Calu3 (cell line): ENCODE measurements around the gene TCF7L2. TPM values are rescaled to one million over a fixed set of nuclear protein-coding genes. Genes with fewer than 3 reads are reported as not detected.

Source experiments
- BruUV-seq: library from RNA; stranded (reverse); fragments of 400-500 nt; replicated peaks from 2 replicates; lab custom pipeline; 2021; lab: Mats Ljungman, UMichigan
- CTCF ChIA-PET: fragments of 300-600 bp; sonication (Branson Sonifier 250); formaldehyde crosslinking; loops from one replicate; lab custom pipeline; 2022; ENCODE audit warnings: antibody characterized with exemption; lab: Charles Lee
- DNase-seq: peaks from one replicate; pipeline ENCODE4 v3.0.0; 2022
- H3K27ac Mint-ChIP-seq: one replicate; pipeline ENCODE4 v1.8.0; 2022; ENCODE audit warnings: mixed read lengths; ENCODE audit not compliant: unreplicated experiment
- H3K27me3 Mint-ChIP-seq: one replicate; pipeline ENCODE4 v1.8.0; 2022; ENCODE audit warnings: mixed read lengths; ENCODE audit not compliant: unreplicated experiment
- H3K36me3 Mint-ChIP-seq: one replicate; pipeline ENCODE4 v1.8.0; 2022; ENCODE audit warnings: mild to moderate bottlenecking, moderate library complexity, mixed read lengths; ENCODE audit not compliant: insufficient read depth, unreplicated experiment
- H3K4me1 Mint-ChIP-seq: one replicate; pipeline ENCODE4 v1.8.0; 2022; ENCODE audit warnings: mild to moderate bottlenecking, low read depth, mixed read lengths; ENCODE audit not compliant: unreplicated experiment
- H3K4me3 Mint-ChIP-seq: one replicate; pipeline ENCODE4 v1.8.0; 2022; ENCODE audit warnings: mild to moderate bottlenecking, low read depth, moderate library complexity, mixed read lengths; ENCODE audit not compliant: unreplicated experiment
- H3K9me3 Mint-ChIP-seq: one replicate; pipeline ENCODE4 v1.8.0; 2022; ENCODE audit warnings: low read depth, mixed read lengths; ENCODE audit not compliant: unreplicated experiment
- CTCF ChIP-seq: fragments of 200-600 bp; IDR thresholded peaks from one replicate; pipeline ENCODE4 v1.8.0; 2022; ENCODE audit warnings: antibody characterized with exemption; ENCODE audit not compliant: unreplicated experiment
- intact Hi-C: fragments of 100-400 bp; cut with micrococcal nuclease; formaldehyde crosslinking; loops from one replicate; pipeline ENCODE4 v1.10.0; 2022; ENCODE audit not compliant: unreplicated experiment
- total RNA-seq: library from RNA; stranded (reverse); gene quantifications from 2 replicates; pipeline ENCODE4 v1.2.3, GENCODE V29; 2022

TCF7L2 gene
- total RNA-seq, 1 experiment from 2014 or later, result 36.6 TPM

GRCh38 chr10:113122947-113123346, 172.9 kb downstream of the TCF7L2 start:
- Mint-ChIP-seq H3K27ac (no peak overlapping the region), H3K4me1 (peaks cover 40% of the 10 kb centered on the region), H3K9me3 (no peaks in the 10 kb centered on the region), H3K4me3 (no peak overlapping the region), H3K36me3 (peaks cover 18% of the 10 kb centered on the region), H3K27me3 (no peaks in the 10 kb centered on the region)
- no peak for TF ChIP-seq CTCF
- no TSS peak for BruUV-seq
- no peak for DNase-seq
- CTCF ChIA-PET, result no interaction called here
- intact Hi-C loops, result loop anchor here (2.0 to 10.0 kb wide), 3 partner anchors 164 to 568 kb away; no protein-coding TSS in a partner anchor

GRCh38 chr10:113124724-113125123, 174.7 kb downstream of the TCF7L2 start:
- H3K4me1 Mint-ChIP-seq, result peaks cover 39% of the 10 kb centered on the region
- no peaks in the 10 kb centered on the region for H3K9me3 Mint-ChIP-seq
- intact Hi-C loops, result loop anchor here (10.0 kb wide), 2 partner anchors 400 to 570 kb away; no protein-coding TSS in a partner anchor
- TF ChIP-seq CTCF, result no peak
- CTCF ChIA-PET, result no interaction called here
- no TSS peak for BruUV-seq
- DNase-seq, result no peak
- no peaks in the 10 kb centered on the region for H3K27me3 Mint-ChIP-seq
- H3K4me3 Mint-ChIP-seq, result no peak overlapping the region
- H3K36me3 Mint-ChIP-seq, result peaks cover 18% of the 10 kb centered on the region
- H3K27ac Mint-ChIP-seq, result no peak overlapping the region

DNA sequence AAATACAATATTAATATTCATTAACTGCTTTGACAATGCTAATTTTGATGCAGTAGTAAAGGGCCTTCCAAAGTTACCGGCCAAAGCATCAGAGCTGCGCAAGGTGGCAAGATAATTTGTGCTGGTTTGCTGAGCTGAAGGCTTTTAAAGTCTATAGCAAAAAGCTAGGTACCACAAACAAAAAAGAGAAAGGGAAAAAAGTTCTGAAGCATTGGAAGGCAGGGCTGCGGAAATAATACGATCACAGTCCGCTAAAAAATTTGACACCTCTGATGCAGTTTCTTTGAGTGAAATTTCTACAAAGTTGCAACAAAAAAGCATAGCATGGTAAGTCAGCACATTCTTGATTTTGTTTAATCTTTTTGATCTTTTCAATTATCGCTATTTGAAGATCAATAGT, 175.6 kb downstream of the TCF7L2 start:
- H3K4me3 Mint-ChIP-seq, result no peak overlapping the region
- intact Hi-C loops, result loop anchor here (10.0 kb wide), 2 partner anchors 401 to 571 kb away; no protein-coding TSS in a partner anchor
- DNase-seq, result no peak
- no peak for TF ChIP-seq CTCF
- H3K9me3 Mint-ChIP-seq, result no peaks in the 10 kb centered on the region
- H3K27me3 Mint-ChIP-seq, result no peaks in the 10 kb centered on the region
- H3K36me3 Mint-ChIP-seq, result peaks cover 14% of the 10 kb centered on the region
- BruUV-seq, result no TSS peak
- H3K4me1 Mint-ChIP-seq, result peaks cover 42% of the 10 kb centered on the region
- no peak overlapping the region for H3K27ac Mint-ChIP-seq
- CTCF ChIA-PET, result no interaction called here

DNA sequence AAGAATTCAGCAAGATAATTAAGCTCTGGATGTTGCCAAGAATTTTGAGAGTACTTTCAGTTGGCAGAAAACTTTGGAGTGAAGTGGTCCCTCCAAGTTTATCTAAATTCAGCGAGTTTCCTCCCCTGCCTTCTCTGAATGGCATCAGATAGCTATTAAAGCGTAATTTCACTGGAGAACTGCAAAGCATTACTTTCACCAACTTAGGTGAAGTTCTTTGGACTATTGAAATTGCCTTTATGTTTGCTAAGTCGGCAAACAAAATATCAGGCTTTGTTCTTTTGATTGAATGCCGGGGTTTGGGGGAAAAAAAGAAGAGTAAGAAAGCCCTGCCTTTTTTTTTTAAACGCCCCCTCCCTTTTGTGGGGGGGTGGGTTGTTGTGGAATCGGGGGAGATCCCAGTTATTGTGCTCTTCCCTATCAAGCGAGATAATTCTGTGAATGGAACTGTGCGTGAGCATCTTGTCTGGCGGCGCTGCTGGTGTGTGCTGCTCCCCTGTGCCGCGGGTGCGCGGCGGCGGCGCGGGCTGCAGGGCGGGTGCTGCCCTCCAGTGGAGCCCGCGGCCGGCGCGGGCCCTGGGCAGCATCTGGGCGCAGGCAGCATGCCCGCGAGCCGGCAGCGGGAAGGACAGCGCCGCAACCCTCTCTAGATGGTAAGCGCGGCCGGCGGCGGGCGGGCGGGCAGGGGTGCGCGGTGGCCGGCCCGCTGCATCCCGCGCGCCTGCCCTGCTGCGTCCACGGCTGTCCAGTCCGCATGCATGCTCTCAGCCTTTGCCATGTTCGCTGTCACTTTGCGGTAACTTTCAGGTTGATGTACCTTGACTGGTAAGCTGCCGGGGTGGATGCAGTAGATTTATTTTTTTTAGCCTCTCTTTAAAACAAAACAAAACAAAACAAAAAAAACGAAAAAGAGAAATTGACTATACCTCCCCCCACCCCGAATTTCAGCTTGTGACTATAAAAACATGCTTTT, 176.5 kb downstream of the TCF7L2 start:
- no peak overlapping the region for H3K27ac Mint-ChIP-seq
- H3K4me3 Mint-ChIP-seq, result peak overlapping the region; percentile 68
- H3K27me3 Mint-ChIP-seq, result no peaks in the 10 kb centered on the region
- CTCF ChIA-PET, result interaction anchor here (0.7 kb wide), 3 partner anchors 143 to 440 kb away, joined by 3 to 6 read pairs (median 3); no protein-coding TSS in a partner anchor
- H3K9me3 Mint-ChIP-seq, result no peaks in the 10 kb centered on the region
- peaks cover 34% of the 10 kb centered on the region for H3K4me1 Mint-ChIP-seq
- TF ChIP-seq CTCF, result peak; percentile 62
- no TSS peak for BruUV-seq
- DNase-seq, result peak; percentile 72
- intact Hi-C loops, result loop anchor here (10.0 kb wide), 2 partner anchors 402 to 572 kb away; no protein-coding TSS in a partner anchor
- H3K36me3 Mint-ChIP-seq, result peaks cover 12% of the 10 kb centered on the region
